ENCODE data around the gene MAPK4.

Gene MAPK4

GRCh38 chr18:50651334-50651733, 91.4 kb downstream of the MAPK4 start:
- no peak for DNase-seq (ENCODE audit: low read depth in 1 of 2, low spot score in 1 of 2)

GRCh38 chr18:50653402-50654093, 93.7 kb downstream of the MAPK4 start:
- no peak for DNase-seq (ENCODE audit: low read depth in 1 of 2, low spot score in 1 of 2)

GRCh38 chr18:50654211-50654610, 94.3 kb downstream of the MAPK4 start:
- no peak for DNase-seq (ENCODE audit: low read depth in 1 of 2, low spot score in 1 of 2)

GRCh38 chr18:50654658-50655550, 95.0 kb downstream of the MAPK4 start:
- no peak for DNase-seq (ENCODE audit: low read depth in 1 of 2, low spot score in 1 of 2)

GRCh38 chr18:50656396-50656795, 96.5 kb downstream of the MAPK4 start:
- no peak for DNase-seq (ENCODE audit: low read depth in 1 of 2, low spot score in 1 of 2)

- DNase-seq (ENCODE audit: low read depth in 1 of 2, low spot score in 1 of 2): no peak
These were observed 97.1 kb downstream of the MAPK4 start for GRCh38 chr18:50656841-50657470.

GRCh38 chr18:50658601-50659000, 98.7 kb downstream of the MAPK4 start:
- no peak for DNase-seq (ENCODE audit: low read depth in 1 of 2, low spot score in 1 of 2)

GRCh38 chr18:50659091-50660003, 99.5 kb downstream of the MAPK4 start:
- no peak for DNase-seq (ENCODE audit: low read depth in 1 of 2, low spot score in 1 of 2)

- no peak for DNase-seq (ENCODE audit: low read depth in 1 of 2, low spot score in 1 of 2)
These were observed 101.1 kb downstream of the MAPK4 start for GRCh38 chr18:50661013-50661412.

GRCh38 chr18:50662177-50662576, 102.3 kb downstream of the MAPK4 start:
- DNase-seq (ENCODE audit: low read depth in 1 of 2, low spot score in 1 of 2): no peak

GRCh38 chr18:50662775-50663383, 103.0 kb downstream of the MAPK4 start:
- no peak for DNase-seq (ENCODE audit: low read depth in 1 of 2, low spot score in 1 of 2)

GRCh38 chr18:50663626-50664441, 103.9 kb downstream of the MAPK4 start:
- no peak for DNase-seq (ENCODE audit: low read depth in 1 of 2, low spot score in 1 of 2)

GRCh38 chr18:50665015-50665414, 105.1 kb downstream of the MAPK4 start:
- DNase-seq (ENCODE audit: low read depth in 1 of 2, low spot score in 1 of 2): no peak

GRCh38 chr18:50665519-50665918, 105.6 kb downstream of the MAPK4 start:
- DNase-seq (ENCODE audit: low read depth in 1 of 2, low spot score in 1 of 2): no peak

GRCh38 chr18:50666536-50666935, 106.6 kb downstream of the MAPK4 start:
- DNase-seq (ENCODE audit: low read depth in 1 of 2, low spot score in 1 of 2): no peak

- no peak for DNase-seq (ENCODE audit: low read depth in 1 of 2, low spot score in 1 of 2)
These were observed 111.5 kb downstream of the MAPK4 start for GRCh38 chr18:50671376-50671775.

GRCh38 chr18:50674307-50674980, 114.6 kb downstream of the MAPK4 start:
- DNase-seq (ENCODE audit: low read depth in 1 of 2, low spot score in 1 of 2): no peak

- no peak for DNase-seq (ENCODE audit: low read depth in 1 of 2, low spot score in 1 of 2)
These were observed 115.2 kb downstream of the MAPK4 start for GRCh38 chr18:50675043-50675442.

- no peak for DNase-seq (ENCODE audit: low read depth in 1 of 2, low spot score in 1 of 2)
These were observed 118.8 kb downstream of the MAPK4 start for GRCh38 chr18:50678651-50679050.
